GM06990 (cell line): Measurements from ENCODE around the gene TMEM170B.

Experiments
- DNase-seq: peaks from one replicate; pipeline ENCODE4 v3.0.0-alpha.2; 2011; ENCODE audit not compliant: insufficient read length; ENCODE audit errors: extremely low read depth
- H3K27me3 ChIP-seq: replicated peaks from 2 replicates; pipeline ENCODE4 v1.6.0; 2011; ENCODE audit warnings: low read length; ENCODE audit not compliant: control insufficient read depth, insufficient read depth
- H3K36me3 ChIP-seq: 2 replicates; pipeline ENCODE4 v1.5.1; 2011; ENCODE audit warnings: low read length; ENCODE audit not compliant: control insufficient read depth, insufficient read depth
- H3K4me3 ChIP-seq: replicated peaks from 2 replicates; pipeline ENCODE4 v1.5.1; 2011; ENCODE audit warnings: low read depth, mild to moderate bottlenecking, control low read depth, low read length
- CTCF ChIP-seq: IDR thresholded peaks from 2 replicates; pipeline ENCODE4 v1.5.1; 2011; ENCODE audit warnings: low read length, control low read depth, mild to moderate bottlenecking, inconsistent platforms; ENCODE audit not compliant: insufficient read depth, poor library complexity, severe bottlenecking

Gene TMEM170B

DNA sequence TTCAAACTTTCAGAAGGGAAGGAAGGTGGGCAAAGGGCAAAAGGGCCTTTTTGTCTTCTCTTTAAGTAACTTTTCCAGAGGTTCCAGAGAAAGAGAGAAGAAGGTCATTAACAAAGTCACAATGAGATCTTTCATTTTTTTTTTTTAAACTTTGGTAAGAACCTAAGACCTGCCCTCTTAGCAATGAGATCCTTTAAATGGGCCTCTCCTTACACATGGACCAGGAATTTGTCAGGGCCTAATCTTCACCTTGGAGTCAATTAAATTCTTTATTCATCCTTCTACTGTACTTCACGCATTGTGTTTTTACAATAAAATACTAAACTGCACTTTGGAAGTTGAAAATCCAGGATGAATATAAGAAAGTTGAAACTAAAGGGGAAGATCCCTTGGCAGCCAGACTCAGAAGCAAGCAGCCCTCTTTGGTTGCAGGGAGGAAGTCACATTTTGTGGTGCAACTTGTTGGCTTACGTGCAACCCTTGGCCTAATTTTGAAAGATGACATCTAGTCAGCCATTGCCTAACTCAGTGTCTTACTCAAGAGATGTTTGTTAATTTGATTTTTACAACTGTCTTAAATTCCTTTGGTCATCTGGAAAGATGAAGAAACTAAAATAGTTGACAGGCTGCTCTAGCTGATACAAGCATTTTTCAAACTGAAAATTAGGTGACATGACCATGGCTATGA, 11.9 kb upstream of the TMEM170B start:
- Histone ChIP-seq H3K27me3 (no peaks in the 10 kb centered on the region), H3K36me3 (no peaks in the 10 kb centered on the region), H3K4me3 (no peak overlapping the region)
- TF ChIP-seq CTCF = no peak
- no peak for DNase-seq

GRCh38 chr6:11526156-11526505, 11.4 kb upstream of the TMEM170B start:
- H3K27me3 ChIP-seq = no peaks in the 10 kb centered on the region
- H3K4me3 ChIP-seq = no peak overlapping the region
- no peak for DNase-seq
- no peak for TF ChIP-seq CTCF
- no peaks in the 10 kb centered on the region for H3K36me3 ChIP-seq

DNA sequence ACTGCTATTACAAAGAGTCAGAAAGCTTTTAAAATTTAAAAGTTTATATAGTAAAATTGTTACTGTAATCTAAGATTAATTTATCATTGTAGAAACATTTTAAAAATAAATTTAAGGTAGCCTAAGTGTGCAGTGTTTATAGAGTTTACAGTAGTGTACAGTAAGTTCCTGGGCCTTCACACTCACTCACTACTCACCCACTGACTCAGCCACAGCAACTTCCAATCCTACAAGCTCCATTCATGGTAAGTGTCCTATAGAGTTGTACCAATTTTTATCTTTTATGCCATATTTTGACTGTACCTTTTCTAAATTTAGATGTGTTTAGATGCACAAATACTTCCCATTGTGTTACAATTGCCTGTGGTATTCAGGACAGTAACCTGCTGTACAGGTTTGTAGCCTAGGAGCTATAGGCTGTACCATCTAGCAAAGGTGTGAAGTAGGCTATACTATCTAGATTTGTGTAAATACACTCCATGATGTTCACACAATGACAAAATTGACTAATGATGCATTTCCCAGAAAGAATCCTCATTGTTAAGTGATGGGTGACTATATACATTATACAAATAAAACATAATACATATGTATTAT, 10.2 kb upstream of the TMEM170B start:
- TF ChIP-seq CTCF = no peak
- no peaks in the 10 kb centered on the region for H3K36me3 ChIP-seq
- no peak for DNase-seq
- H3K4me3 ChIP-seq = no peak overlapping the region
- H3K27me3 ChIP-seq = no peaks in the 10 kb centered on the region

DNA sequence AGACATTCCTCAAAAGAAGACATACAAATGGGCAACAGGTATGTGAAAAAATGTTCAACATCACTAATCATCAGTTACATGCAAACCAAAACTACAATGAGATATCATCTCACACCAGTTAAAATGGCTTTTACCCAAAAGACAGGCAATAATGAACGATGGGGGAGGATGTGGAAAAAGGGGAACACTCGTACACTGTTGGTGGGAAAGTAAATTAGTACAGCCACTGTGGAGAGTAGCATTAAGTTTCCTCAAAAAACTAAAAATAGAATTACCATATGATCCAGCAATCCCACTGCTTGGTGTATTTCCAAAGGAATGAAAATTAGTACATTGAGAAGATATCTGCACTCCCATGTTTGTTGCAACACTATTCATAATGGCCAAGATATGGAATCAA, 8.6 kb upstream of the TMEM170B start:
- no peak for TF ChIP-seq CTCF
- Histone ChIP-seq H3K4me3 (no peak overlapping the region), H3K27me3 (no peaks in the 10 kb centered on the region), H3K36me3 (no peaks in the 10 kb centered on the region)
- DNase-seq = no peak

DNA sequence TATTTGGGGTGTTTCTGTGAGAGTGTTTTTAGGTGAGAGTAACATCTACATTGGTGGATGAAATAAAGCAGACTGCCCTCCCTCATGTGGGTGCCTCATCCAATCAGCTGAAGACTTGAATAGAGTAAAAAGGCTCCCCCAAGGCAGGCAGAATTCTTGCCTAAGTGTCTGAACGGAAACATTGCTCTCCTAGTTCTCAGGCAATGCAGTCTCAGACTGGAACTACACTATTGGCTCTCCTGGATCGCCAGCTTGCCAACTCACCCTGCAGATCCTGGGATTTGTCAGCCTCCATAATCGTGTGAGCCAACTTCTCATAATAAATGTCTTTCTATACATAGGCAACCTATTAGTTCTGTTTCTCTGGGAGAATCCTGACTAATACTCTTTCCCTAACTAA, 5.5 kb upstream of the TMEM170B start:
- Histone ChIP-seq H3K27me3 (no peaks in the 10 kb centered on the region), H3K4me3 (no peak overlapping the region), H3K36me3 (no peaks in the 10 kb centered on the region)
- DNase-seq = no peak
- TF ChIP-seq CTCF = no peak
